Eye (tissue), 1 donor: Measurements from ENCODE around the gene MRPL50.

Source experiments
- DNase-seq: peaks from one replicate; pipeline ENCODE4 v3.0.0-alpha.2; 2015

The MRPL50 gene

DNA sequence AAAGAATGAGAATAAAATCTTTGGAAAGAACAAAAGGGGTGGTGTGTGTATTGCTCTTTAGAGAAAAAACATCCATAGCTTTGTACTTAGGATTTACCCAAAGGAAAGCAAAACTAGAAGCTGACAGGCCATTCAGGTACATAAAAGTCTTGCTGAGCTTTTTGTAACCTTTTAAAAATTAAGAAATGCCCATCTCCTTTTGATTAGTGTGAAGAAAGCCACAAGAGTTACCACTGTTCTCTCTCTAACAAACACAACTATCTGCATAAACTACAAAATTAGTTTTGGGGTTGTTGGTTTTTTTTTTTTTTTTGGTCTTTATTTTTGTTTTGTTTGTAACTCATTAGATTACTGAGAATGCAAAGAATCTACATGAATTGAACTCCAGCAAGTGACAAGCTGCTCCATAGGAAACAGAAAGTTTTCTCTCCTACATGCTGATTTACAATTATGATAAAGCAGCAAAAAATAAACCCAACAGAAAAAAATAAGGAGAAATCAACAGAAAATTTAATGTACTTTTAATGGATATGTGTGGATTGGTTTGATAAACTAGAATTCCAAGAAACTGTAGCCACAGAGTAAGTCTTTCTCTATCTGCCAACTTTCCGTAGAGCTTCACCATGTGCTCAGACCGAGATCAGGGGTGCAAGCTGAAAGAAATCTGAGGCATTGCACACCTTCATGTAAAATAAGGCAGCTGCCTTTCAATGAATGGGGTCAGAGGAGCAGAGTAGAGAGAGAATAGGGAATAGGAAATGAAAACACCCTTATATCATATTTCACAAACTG, 25.9 kb downstream of the MRPL50 start:
- no peak for DNase-seq

DNA sequence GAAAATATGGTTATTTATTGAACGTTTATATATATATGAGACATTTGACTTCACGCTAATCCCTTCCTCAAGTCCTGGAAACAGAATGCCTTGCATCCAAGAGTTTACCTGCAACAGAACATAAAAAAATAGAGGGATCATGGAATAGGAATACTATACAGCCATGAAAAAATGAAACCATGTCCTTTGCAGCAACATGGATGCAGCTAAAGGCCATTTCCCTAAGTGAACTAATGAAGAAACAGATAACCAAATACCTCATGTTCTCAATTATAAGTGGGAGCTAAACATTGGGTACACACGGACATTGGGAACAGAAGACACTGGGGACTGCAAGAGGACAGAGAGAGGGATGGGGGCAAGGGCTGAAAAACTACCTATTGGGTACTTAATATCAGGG, 26.6 kb downstream of the MRPL50 start:
- DNase-seq, result no peak

GRCh38 chr9:101369884-101370531, 28.4 kb downstream of the MRPL50 start:
- DNase-seq, result no peak

DNA sequence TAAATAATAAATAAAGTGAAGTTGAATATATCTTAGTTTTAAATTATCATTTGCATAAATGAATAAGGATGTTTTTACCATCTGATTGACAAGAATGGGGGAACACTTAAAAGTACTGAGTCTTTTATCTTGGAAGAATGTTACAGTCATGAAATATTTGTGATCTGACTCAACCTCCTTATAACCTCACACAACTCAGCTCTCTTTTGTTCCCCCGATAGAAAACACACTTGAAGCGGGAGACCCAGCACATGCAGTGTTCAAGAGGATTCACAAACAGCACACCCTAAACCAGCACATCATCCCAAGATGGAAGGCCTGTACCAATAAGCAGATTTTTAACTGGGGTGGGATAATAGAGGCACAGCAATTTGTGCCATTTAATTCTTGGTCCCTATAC, 29.1 kb downstream of the MRPL50 start:
- no peak for DNase-seq

DNA sequence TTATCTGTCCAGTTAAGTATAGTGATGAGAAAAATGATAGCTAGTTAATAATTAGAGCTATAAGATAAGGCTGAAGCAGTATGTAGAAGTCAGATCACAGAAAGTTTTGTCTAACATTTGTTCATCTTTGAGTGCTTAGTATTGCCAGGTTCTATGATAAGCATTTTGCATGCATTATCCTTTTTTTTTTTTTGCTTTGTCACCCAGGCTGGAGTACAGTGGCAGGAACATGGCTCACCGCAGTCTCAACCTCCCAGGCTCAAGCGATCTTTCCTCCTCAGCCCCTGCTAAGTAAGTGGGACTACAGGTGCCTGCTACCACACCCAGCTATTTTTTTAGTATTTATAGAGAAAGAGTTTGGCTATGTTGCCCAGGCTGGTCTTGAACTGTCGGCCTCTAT, 31.1 kb downstream of the MRPL50 start:
- no peak for DNase-seq

GRCh38 chr9:101366038-101366756, 32.2 kb downstream of the MRPL50 start:
- no peak for DNase-seq

DNA sequence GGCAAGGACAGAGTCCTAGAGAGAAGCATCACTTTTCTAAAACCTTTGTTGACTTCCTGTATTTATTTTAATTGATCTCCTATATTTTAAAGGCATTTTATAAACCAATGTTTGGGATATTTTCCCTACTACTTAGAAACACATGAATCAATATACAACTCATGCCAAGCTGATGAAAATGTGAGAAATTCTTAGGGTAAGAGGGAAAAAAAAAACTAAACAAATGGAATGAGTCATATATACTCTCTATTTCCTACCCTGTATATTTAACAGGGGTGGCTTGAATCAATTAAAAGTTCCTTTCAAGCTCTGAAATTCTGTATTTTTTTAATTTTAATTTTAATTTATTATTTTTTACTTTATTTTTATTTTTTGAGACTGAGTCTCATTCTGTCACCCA, 33.2 kb downstream of the MRPL50 start:
- DNase-seq, result no peak

GRCh38 chr9:101362450-101362849, 36.0 kb downstream of the MRPL50 start:
- DNase-seq, result no peak

GRCh38 chr9:101360647-101361046, 37.8 kb downstream of the MRPL50 start:
- no peak for DNase-seq

- no peak for DNase-seq
Measured at GRCh38 chr9:101359679-101360078, 38.7 kb downstream of the MRPL50 start.

DNA sequence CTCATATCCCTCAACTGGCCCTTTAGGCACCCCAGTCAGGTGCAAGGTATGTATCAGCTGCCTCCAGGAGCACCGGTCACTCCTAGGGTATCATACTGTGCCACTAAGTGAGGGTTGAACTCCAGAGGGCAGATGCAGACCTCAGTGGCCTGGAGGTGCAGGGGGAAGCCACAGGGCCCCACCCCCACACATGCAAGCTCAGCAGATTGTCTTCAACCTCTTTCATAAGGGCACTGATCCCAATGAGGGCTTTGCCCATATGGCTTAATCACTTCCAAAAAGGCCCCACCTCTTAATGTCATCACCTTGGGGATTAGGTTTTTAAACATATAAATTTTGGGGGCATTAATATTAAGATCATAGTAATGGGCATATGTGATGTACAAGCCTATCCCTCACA, 41.8 kb downstream of the MRPL50 start:
- no peak for DNase-seq

- DNase-seq, result no peak
Measured at GRCh38 chr9:101354765-101355708, 43.4 kb downstream of the MRPL50 start.

GRCh38 chr9:101354143-101354764, 44.2 kb downstream of the MRPL50 start:
- DNase-seq, result no peak

DNA sequence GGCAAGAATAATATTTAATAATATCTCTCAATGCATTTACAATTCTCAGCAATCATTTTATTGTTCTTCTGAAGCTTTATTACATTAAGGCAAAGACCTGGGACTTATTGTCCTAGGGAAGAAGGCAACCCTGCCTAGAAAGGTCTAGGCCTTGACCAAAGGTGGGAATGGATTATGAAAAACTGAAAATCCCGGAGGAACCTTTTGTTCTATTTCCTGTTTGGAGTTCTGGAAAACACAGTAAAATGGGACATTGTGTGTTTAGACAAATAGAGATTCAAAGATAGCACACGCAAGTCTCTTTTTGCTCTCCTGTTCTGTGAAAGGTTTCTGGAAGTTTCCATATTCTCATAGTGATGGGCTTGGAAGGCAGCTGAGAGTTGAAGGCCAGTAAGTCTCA, 44.7 kb downstream of the MRPL50 start:
- DNase-seq, result no peak

- no peak for DNase-seq
Measured at GRCh38 chr9:101352892-101353463, 45.4 kb downstream of the MRPL50 start.

DNA sequence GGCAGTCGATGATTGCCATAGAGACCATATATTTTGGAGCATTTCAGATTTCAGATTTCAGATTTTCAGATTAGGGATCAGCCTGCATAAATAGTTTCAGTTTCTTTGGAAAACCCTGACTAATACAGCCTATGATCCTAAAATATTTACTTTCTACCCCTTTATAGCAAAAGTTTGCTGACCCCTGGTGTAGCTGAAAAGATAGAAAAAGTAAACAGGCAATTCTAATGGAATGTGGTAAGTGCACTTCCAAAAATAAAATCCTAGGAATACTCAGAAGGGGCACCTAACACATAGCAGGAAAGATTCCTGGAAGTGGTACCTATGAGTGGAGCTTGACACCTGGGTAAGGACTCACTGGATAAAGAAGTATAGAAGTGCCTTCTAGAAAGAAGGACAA, 48.1 kb downstream of the MRPL50 start:
- no peak for DNase-seq

- DNase-seq, result no peak
Measured at GRCh38 chr9:101342595-101342994, 55.8 kb downstream of the MRPL50 start.

DNA sequence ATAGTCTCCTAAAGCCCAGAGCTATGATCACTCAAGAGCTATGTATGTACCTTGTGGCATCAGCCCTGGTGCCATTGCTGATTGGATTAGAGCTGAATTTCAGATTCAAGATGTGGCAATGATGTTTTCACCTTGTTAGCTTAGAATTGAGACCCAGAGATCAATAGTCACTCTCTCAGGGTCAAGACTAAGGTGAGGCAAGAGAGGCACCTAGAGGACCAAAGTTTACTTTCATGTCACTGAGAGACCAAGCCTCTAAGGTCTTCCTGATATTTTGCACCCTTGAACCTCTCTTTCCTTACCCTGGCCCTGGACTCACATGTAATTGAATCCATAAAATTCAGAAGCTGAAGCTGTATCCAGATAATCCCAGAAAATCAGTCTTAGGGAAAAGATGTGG, 56.5 kb downstream of the MRPL50 start:
- no peak for DNase-seq
